ENCODE results near the gene KISS1. TPM values are rescaled to one million over a fixed set of nuclear protein-coding genes. Genes with fewer than 3 reads are reported as not detected.

KISS1 gene
- total RNA-seq, 1 experiment from 2014 or later = 0.35 TPM

- Mint-ChIP-seq H3K27me3 (ENCODE audit: low read depth) (no peaks in the 10 kb centered on the region), H3K36me3 (no peaks in the 10 kb centered on the region), H3K4me1 (peaks cover 11% of the 10 kb centered on the region), H3K4me3 (no peak overlapping the region), H3K9me3 (no peaks in the 10 kb centered on the region), H3K27ac (no peak overlapping the region)
- ChIA-PET POLR2A (no interaction called here), CTCF (interaction anchor here (1.2 to 5.5 kb wide), 4 partner anchors 15 to 159 kb away, joined by 3 to 96 read pairs (median 6); no protein-coding TSS in a partner anchor)
- ATAC-seq (no peak), DNase-seq (ENCODE audit: low spot score) (no peak)
- TF ChIP-seq, protein P1, sequence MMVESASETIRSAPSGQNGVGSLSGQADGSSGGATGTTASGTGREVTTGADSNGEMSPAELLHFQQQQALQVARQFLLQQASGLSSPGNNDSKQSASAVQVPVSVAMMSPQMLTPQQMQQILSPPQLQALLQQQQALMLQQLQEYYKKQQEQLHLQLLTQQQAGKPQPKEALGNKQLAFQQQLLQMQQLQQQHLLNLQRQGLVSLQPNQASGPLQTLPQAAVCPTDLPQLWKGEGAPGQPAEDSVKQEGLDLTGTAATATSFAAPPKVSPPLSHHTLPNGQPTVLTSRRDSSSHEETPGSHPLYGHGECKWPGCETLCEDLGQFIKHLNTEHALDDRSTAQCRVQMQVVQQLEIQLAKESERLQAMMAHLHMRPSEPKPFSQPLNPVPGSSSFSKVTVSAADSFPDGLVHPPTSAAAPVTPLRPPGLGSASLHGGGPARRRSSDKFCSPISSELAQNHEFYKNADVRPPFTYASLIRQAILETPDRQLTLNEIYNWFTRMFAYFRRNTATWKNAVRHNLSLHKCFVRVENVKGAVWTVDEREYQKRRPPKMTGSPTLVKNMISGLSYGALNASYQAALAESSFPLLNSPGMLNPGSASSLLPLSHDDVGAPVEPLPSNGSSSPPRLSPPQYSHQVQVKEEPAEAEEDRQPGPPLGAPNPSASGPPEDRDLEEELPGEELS (CRISPR knock-in tag; IDR thresholded peaks at IDR 0.05) = no peak
Observed at GRCh38 chr1:204218552-204218951, 22.3 kb upstream of the KISS1 start.

GRCh38 chr1:204217648-204218000 lies 21.3 kb upstream of the KISS1 start:
- no peaks in the 10 kb centered on the region for H3K36me3 Mint-ChIP-seq
- POLR2A ChIA-PET = no interaction called here
- DNase-seq (ENCODE audit: low spot score) (no peak), ATAC-seq (no peak)
- no peaks in the 10 kb centered on the region for H3K27me3 Mint-ChIP-seq (ENCODE audit: low read depth)
- H3K27ac Mint-ChIP-seq = no peak overlapping the region
- H3K4me3 Mint-ChIP-seq = no peak overlapping the region
- H3K9me3 Mint-ChIP-seq = no peaks in the 10 kb centered on the region
- TF ChIP-seq NR1H2 (CRISPR knock-in tag; IDR thresholded peaks at IDR 0.05) (no peak), ZNF396 (CRISPR knock-in tag; IDR thresholded peaks at IDR 0.05; ENCODE audit: borderline replicate concordance) (no peak), SOX15 (CRISPR knock-in tag; IDR thresholded peaks at IDR 0.05) (no peak), AR (CRISPR knock-in tag; IDR thresholded peaks at IDR 0.05) (no peak), CREM (CRISPR knock-in tag; IDR thresholded peaks at IDR 0.05) (no peak), TEAD1 (CRISPR knock-in tag; IDR thresholded peaks at IDR 0.05) (no peak), USF1 (CRISPR knock-in tag; IDR thresholded peaks at IDR 0.05) (no peak), ZNF425 (CRISPR knock-in tag; conservative IDR thresholded peaks at IDR 0.05) (no peak), MYBL2 (CRISPR knock-in tag; IDR thresholded peaks at IDR 0.05) (no peak), NFATC4 (CRISPR knock-in tag; IDR thresholded peaks at IDR 0.05) (no peak), ERG (CRISPR knock-in tag; IDR thresholded peaks at IDR 0.05) (no peak), ZNF138 (CRISPR knock-in tag; conservative IDR thresholded peaks at IDR 0.05) (no peak)
- TF ChIP-seq, protein P2, sequence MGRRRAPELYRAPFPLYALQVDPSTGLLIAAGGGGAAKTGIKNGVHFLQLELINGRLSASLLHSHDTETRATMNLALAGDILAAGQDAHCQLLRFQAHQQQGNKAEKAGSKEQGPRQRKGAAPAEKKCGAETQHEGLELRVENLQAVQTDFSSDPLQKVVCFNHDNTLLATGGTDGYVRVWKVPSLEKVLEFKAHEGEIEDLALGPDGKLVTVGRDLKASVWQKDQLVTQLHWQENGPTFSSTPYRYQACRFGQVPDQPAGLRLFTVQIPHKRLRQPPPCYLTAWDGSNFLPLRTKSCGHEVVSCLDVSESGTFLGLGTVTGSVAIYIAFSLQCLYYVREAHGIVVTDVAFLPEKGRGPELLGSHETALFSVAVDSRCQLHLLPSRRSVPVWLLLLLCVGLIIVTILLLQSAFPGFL (CRISPR knock-in tag; IDR thresholded peaks at IDR 0.05; ENCODE audit: borderline replicate concordance) = no peak
- peaks cover 11% of the 10 kb centered on the region for H3K4me1 Mint-ChIP-seq
- CTCF ChIA-PET = interaction anchor here (1.2 to 5.5 kb wide), 6 partner anchors 11 to 181 kb away, joined by 3 to 96 read pairs (median 4); no protein-coding TSS in a partner anchor
